Fibroblast of villous mesenchyme (primary cell): ENCODE data around the gene RPS15A. TPM values are rescaled to one million over a fixed set of nuclear protein-coding genes. Genes with fewer than 3 reads are reported as not detected.

Source experiments
- DNase-seq: peaks from one replicate; pipeline ENCODE4 v3.0.0-alpha.2; 2010; ENCODE audit warnings: low read depth
- H3K4me3 ChIP-seq: 2 replicates; pipeline ENCODE4 v1.5.1; 2011; ENCODE audit warnings: low read depth, mild to moderate bottlenecking, low read length
- CTCF ChIP-seq: IDR thresholded peaks from 2 replicates; pipeline ENCODE4 v1.5.1; 2012; ENCODE audit warnings: low read depth, mild to moderate bottlenecking, low read length; ENCODE audit not compliant: insufficient read depth
- total RNA-seq: library from RNA; depleted of rRNA; stranded (reverse); fragments of >200 nt; gene quantifications from 2 replicates; pipeline ENCODE4 v1.2.3, GENCODE V29; 2012

The RPS15A gene
- total RNA-seq, 1 donor, result 1,016 TPM

DNA sequence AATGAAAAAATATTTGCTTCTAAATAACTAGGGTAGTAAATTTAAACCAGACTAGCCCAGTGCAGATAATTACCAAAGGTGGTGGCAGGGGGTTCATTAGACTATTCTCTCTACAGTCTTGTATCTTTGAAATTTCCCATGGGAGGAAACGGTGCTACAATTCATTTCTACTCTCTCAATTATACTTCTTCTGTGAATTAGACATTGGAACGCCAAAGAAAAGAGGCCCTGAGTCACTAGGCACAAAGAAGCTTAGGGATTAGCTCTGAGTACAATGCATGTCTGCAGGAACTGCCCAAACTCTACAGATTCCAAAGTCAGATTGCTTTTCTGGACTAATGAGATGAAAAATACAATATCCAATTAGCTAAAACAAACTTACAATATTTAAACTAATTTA is 41.9 kb upstream of the RPS15A start:
- DNase-seq, result no peak
- H3K4me3 ChIP-seq, result no peak overlapping the region
- TF ChIP-seq CTCF, result no peak

DNA sequence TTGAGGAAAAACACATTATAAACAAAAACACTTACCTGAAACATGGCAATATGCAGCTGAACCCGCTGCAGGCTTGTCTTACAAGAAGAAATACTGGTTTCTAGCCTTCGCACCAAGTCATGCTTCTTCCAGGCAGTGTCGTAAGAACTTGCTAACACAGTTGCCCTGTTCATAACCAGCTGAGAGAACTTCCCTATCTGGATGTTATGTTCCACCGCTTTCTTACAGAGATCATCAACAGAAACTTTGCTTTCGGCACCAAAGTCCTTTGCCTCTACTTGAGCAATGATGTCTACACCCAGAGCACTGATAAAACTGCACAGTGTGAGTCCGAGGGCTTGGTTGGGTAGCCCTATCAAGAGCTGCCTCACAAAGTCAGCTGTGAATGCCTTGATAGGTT is 39.1 kb upstream of the RPS15A start:
- no peak for TF ChIP-seq CTCF
- H3K4me3 ChIP-seq, result no peak overlapping the region
- no peak for DNase-seq

DNA sequence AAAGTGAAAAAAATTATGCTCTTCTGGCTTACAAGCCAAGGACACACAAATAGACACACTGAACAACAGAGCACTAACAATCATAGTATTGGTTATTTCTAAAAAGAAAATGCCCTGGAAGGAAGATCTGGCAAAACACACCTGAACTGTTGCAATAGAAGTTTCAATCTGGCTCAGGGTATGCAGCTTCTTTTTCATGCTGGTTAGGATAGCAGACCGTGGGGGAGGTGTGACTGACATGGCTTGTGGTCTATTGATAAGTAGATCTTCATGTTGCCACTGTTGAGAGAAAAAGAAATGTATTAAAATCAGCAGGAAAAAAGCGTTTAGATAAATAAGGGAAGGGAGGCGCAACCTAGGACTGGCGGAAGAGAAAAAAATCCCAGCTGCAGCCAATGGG is 37.8 kb upstream of the RPS15A start:
- TF ChIP-seq CTCF, result no peak
- no peak overlapping the region for H3K4me3 ChIP-seq
- no peak for DNase-seq

- DNase-seq, result no peak
- TF ChIP-seq CTCF, result no peak
- H3K4me3 ChIP-seq, result no peak overlapping the region
Measured at GRCh38 chr16:18816286-18816685, 26.2 kb upstream of the RPS15A start.

- no peak for DNase-seq
- no peak for TF ChIP-seq CTCF
- H3K4me3 ChIP-seq, result no peak overlapping the region
Measured at GRCh38 chr16:18811925-18812324, 21.8 kb upstream of the RPS15A start.

DNA sequence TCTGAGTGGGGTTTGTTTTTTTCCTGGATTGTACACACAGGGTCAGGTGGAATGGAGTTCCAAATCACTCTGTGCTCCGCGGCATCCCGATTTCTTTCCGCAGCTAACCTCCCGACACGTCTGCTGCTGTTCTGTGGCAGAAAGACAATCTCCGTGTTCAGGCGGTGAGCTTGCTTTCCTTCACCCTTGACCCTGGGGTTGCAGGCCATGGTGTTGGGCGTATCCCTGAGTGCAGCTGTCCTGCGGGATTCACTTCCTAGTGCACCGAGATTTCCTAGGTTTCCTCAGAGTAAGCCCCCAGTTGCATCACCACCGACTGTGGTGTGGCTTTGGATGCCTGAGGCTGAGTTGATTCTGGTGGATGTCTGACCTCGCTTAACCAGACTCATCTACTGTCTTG is 19.0 kb upstream of the RPS15A start:
- no peak overlapping the region for H3K4me3 ChIP-seq
- TF ChIP-seq CTCF, result no peak
- DNase-seq, result no peak

DNA sequence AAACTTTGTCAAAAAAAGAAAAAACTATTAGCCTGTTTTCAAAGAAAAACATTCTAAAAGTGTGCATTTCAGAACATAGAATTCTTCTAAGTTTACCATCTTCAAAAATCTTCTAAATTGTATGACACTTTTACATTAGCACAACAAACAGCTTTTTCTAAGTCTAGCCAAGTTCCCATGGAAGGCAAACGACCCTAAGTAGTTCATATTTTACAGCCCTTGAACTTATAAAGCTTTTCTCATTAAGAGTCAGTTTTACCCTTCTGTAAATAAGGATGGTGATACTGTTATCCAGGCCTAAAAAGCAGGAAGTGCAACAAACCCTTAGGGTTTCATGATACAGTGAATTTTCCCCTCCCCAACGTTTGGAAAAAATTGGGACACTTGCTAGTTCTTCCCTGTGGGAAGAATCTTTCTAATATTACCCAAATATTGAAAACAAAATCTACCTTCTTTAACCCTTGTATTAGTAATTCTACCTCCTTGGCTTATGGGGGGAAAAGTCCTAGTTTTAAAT is 15.2 kb upstream of the RPS15A start:
- no peak for TF ChIP-seq CTCF

More for the DNA sequence above, 15.2 kb upstream of the RPS15A start:
- H3K4me3 ChIP-seq, result no peak overlapping the region
- DNase-seq, result no peak
